ENCODE results near the gene UBE2J1. TPM values are rescaled to one million over a fixed set of nuclear protein-coding genes. Genes with fewer than 3 reads are reported as not detected.
A peak's percentile ranks its signal among the peaks of the same experiment; 100 is the strongest.

Gene UBE2J1
- total and polyA plus RNA-seq, 7 experiments from 2014 or later: 18.8 to 47.7 (median 27.7) TPM

GRCh38 chr6:89302195-89302770 lies 50.2 kb downstream of the UBE2J1 start:
- DNase-seq: no peak
- Histone ChIP-seq H3K9me3 (ENCODE audit: control insufficient read depth in 2 of 3, low read length in 3 of 3) (no peaks in the 10 kb centered on the region), H3K36me3 (ENCODE audit: control insufficient read depth in 2 of 3, insufficient read depth in 3 of 3, low read length in 3 of 3) (no peaks in the 10 kb centered on the region), H3K4me3 (ENCODE audit: low read length) (no peak overlapping the region), H3K4me1 (ENCODE audit: control insufficient read depth in 2 of 2, insufficient read depth in 2 of 2, low read length in 2 of 2) (peaks cover 16 to 17% of the 10 kb centered on the region in 2 donors), H3K27ac (ENCODE audit: low read depth, low read length) (no peak overlapping the region), H3K27me3 (ENCODE audit: control insufficient read depth in 2 of 2, insufficient read depth in 2 of 2, low read length in 2 of 2) (no peaks in the 10 kb centered on the region)
- Mint-ChIP-seq H3K27me3 (no peaks in the 10 kb centered on the region), H3K4me1 (peaks cover 13 to 22% (median 18%) of the 10 kb centered on the region in 7 donors), H3K4me3 (no peak overlapping the region), H3K36me3 (peaks cover 0 to 1% (median 0%) of the 10 kb centered on the region in 5 donors), H3K27ac (no peak overlapping the region), H3K9me3 (peaks cover 0 to 2% (median 0%) of the 10 kb centered on the region in 11 donors)
- ATAC-seq: no peak
- ChIA-PET CTCF (no interaction called here), POLR2A (no interaction called here)
- intact Hi-C loops (cut with micrococcal nuclease): no loop called here

GRCh38 chr6:89301586-89302194 lies 50.8 kb downstream of the UBE2J1 start:
- ChIA-PET POLR2A (no interaction called here), CTCF (no interaction called here)
- no peaks in the 10 kb centered on the region for H3K36me3 ChIP-seq (ENCODE audit: control insufficient read depth in 2 of 3, insufficient read depth in 3 of 3, low read length in 3 of 3)
- peaks cover 0 to 1% (median 0%) of the 10 kb centered on the region in 5 donors for H3K36me3 Mint-ChIP-seq
- no peak overlapping the region for H3K4me3 ChIP-seq (ENCODE audit: low read length)
- ATAC-seq (no peak), DNase-seq (no peak)
- H3K9me3 Mint-ChIP-seq: peaks cover 0 to 2% (median 0%) of the 10 kb centered on the region in 11 donors
- no peaks in the 10 kb centered on the region for H3K27me3 ChIP-seq (ENCODE audit: control insufficient read depth in 2 of 2, insufficient read depth in 2 of 2, low read length in 2 of 2)
- peak overlapping the region in 2 of 9 donors; percentile 22 to 80 for H3K27ac Mint-ChIP-seq
- peaks cover 13 to 22% (median 18%) of the 10 kb centered on the region in 7 donors for H3K4me1 Mint-ChIP-seq
- peaks cover 16 to 17% of the 10 kb centered on the region in 2 donors for H3K4me1 ChIP-seq (ENCODE audit: control insufficient read depth in 2 of 2, insufficient read depth in 2 of 2, low read length in 2 of 2)
- no peak overlapping the region for H3K27ac ChIP-seq (ENCODE audit: low read depth, low read length)
- H3K9me3 ChIP-seq (ENCODE audit: control insufficient read depth in 2 of 3, low read length in 3 of 3): no peaks in the 10 kb centered on the region
- no peak overlapping the region for H3K4me3 Mint-ChIP-seq
- no peaks in the 10 kb centered on the region for H3K27me3 Mint-ChIP-seq
- intact Hi-C loops (cut with micrococcal nuclease): no loop called here

- ChIA-PET CTCF (no interaction called here), POLR2A (interaction anchor here (0.6 to 0.7 kb wide), 2 partner anchors 34 to 219 kb away, joined by 3 read pairs; partner anchors contain the start of gene PNRC1)
- intact Hi-C loops (cut with micrococcal nuclease): loop anchor here in 1 of 2 donors (2.0 to 5.0 kb wide), 2 partner anchors 75 to 1288 kb away; partner anchors contain the start of gene MAP3K7
- no peak overlapping the region for H3K4me3 ChIP-seq (ENCODE audit: low read length)
- H3K4me1 ChIP-seq (ENCODE audit: control insufficient read depth in 2 of 2, insufficient read depth in 2 of 2, low read length in 2 of 2): peaks cover 16 to 17% of the 10 kb centered on the region in 2 donors
- Mint-ChIP-seq H3K4me3 (no peak overlapping the region), H3K9me3 (peaks cover 0 to 3% (median 0%) of the 10 kb centered on the region in 11 donors), H3K36me3 (peaks cover 0 to 1% (median 0%) of the 10 kb centered on the region in 5 donors), H3K4me1 (peaks cover 13 to 22% (median 18%) of the 10 kb centered on the region in 7 donors), H3K27me3 (no peaks in the 10 kb centered on the region), H3K27ac (peak overlapping the region in 2 of 9 donors; percentile 84 to 95)
- H3K27ac ChIP-seq (ENCODE audit: low read depth, low read length): no peak overlapping the region
- H3K27me3 ChIP-seq (ENCODE audit: control insufficient read depth in 2 of 2, insufficient read depth in 2 of 2, low read length in 2 of 2): no peaks in the 10 kb centered on the region
- DNase-seq: no peak
- H3K36me3 ChIP-seq (ENCODE audit: control insufficient read depth in 2 of 3, insufficient read depth in 3 of 3, low read length in 3 of 3): no peaks in the 10 kb centered on the region
- no peaks in the 10 kb centered on the region for H3K9me3 ChIP-seq (ENCODE audit: control insufficient read depth in 2 of 3, low read length in 3 of 3)
- ATAC-seq: no peak
Measured at GRCh38 chr6:89299466-89299850, 53.1 kb downstream of the UBE2J1 start.

GRCh38 chr6:89298680-89299465 lies 53.6 kb downstream of the UBE2J1 start:
- intact Hi-C loops (cut with micrococcal nuclease): loop anchor here (1.0 to 5.0 kb wide), 5 partner anchors 51 to 1288 kb away; partner anchors contain the start of genes PNRC1 (in 2 of the 2), MAP3K7 (in 1 of the 2) and UBE2J1 (in 1 of the 2)
- peak overlapping the region in 7 of 9 donors; percentile 61 to 95 (median 83) for H3K27ac Mint-ChIP-seq
- POLR2A ChIA-PET: interaction anchor here (0.6 to 0.7 kb wide), 2 partner anchors 34 to 218 kb away, joined by 3 read pairs; partner anchors contain the start of gene PNRC1
- H3K9me3 Mint-ChIP-seq: peaks cover 0 to 3% (median 0%) of the 10 kb centered on the region in 11 donors
- peak; percentile 73 for ATAC-seq
- peak in 8 of 9 donors; percentile 14 to 54 (median 28) for DNase-seq
- Histone ChIP-seq H3K4me3 (ENCODE audit: low read length) (no peak overlapping the region), H3K9me3 (ENCODE audit: control insufficient read depth in 2 of 3, low read length in 3 of 3) (no peaks in the 10 kb centered on the region), H3K4me1 (ENCODE audit: control insufficient read depth in 2 of 2, insufficient read depth in 2 of 2, low read length in 2 of 2) (peaks cover 16 to 17% of the 10 kb centered on the region in 2 donors), H3K27me3 (ENCODE audit: control insufficient read depth in 2 of 2, insufficient read depth in 2 of 2, low read length in 2 of 2) (no peaks in the 10 kb centered on the region), H3K36me3 (ENCODE audit: control insufficient read depth in 2 of 3, insufficient read depth in 3 of 3, low read length in 3 of 3) (no peaks in the 10 kb centered on the region), H3K27ac (ENCODE audit: low read depth, low read length) (no peak overlapping the region)
- H3K36me3 Mint-ChIP-seq: peaks cover 0 to 1% (median 0%) of the 10 kb centered on the region in 5 donors
- H3K27me3 Mint-ChIP-seq: no peaks in the 10 kb centered on the region
- peaks cover 13 to 22% (median 18%) of the 10 kb centered on the region in 7 donors for H3K4me1 Mint-ChIP-seq
- H3K4me3 Mint-ChIP-seq: peak overlapping the region in 6 of 10 donors; percentile 4 to 60 (median 27)
- CTCF ChIA-PET: no interaction called here

- peaks cover 0 to 1% (median 0%) of the 10 kb centered on the region in 5 donors for H3K36me3 Mint-ChIP-seq
- peak overlapping the region in 9 of 10 donors; percentile 12 to 69 (median 34) for H3K4me3 Mint-ChIP-seq
- Histone ChIP-seq H3K27me3 (ENCODE audit: control insufficient read depth in 2 of 2, insufficient read depth in 2 of 2, low read length in 2 of 2) (no peaks in the 10 kb centered on the region), H3K9me3 (ENCODE audit: control insufficient read depth in 2 of 3, low read length in 3 of 3) (no peaks in the 10 kb centered on the region), H3K4me1 (ENCODE audit: control insufficient read depth in 2 of 2, insufficient read depth in 2 of 2, low read length in 2 of 2) (peaks cover 16 to 17% of the 10 kb centered on the region in 2 donors), H3K27ac (ENCODE audit: low read depth, low read length) (no peak overlapping the region), H3K4me3 (ENCODE audit: low read length) (no peak overlapping the region), H3K36me3 (ENCODE audit: control insufficient read depth in 2 of 3, insufficient read depth in 3 of 3, low read length in 3 of 3) (no peaks in the 10 kb centered on the region)
- DNase-seq (peak in 4 of 9 donors; percentile 19 to 72 (median 24)), ATAC-seq (peak; percentile 78)
- intact Hi-C loops (cut with micrococcal nuclease): loop anchor here (1.0 to 5.0 kb wide), 5 partner anchors 52 to 1289 kb away; partner anchors contain the start of genes PNRC1 (in 2 of the 2), MAP3K7 (in 1 of the 2) and UBE2J1 (in 1 of the 2)
- CTCF ChIA-PET: interaction anchor here (0.6 to 0.7 kb wide), 2 partner anchors 48 to 314 kb away, joined by 3 read pairs; no protein-coding TSS in a partner anchor
- H3K27ac Mint-ChIP-seq: peak overlapping the region; percentile 15 to 95 (median 63)
- POLR2A ChIA-PET: no interaction called here
- H3K4me1 Mint-ChIP-seq: peaks cover 13 to 22% (median 18%) of the 10 kb centered on the region in 7 donors
- peaks cover 0 to 3% (median 0%) of the 10 kb centered on the region in 11 donors for H3K9me3 Mint-ChIP-seq
- H3K27me3 Mint-ChIP-seq: no peaks in the 10 kb centered on the region
Measured at GRCh38 chr6:89297695-89298351, 54.7 kb downstream of the UBE2J1 start.

- CTCF ChIA-PET: no interaction called here
- Mint-ChIP-seq H3K27me3 (no peaks in the 10 kb centered on the region), H3K9me3 (peaks cover 0 to 3% (median 0%) of the 10 kb centered on the region in 11 donors), H3K4me3 (no peak overlapping the region), H3K4me1 (peaks cover 13 to 22% (median 18%) of the 10 kb centered on the region in 7 donors), H3K27ac (no peak overlapping the region), H3K36me3 (peaks cover 0 to 1% (median 0%) of the 10 kb centered on the region in 5 donors)
- no peak overlapping the region for H3K27ac ChIP-seq (ENCODE audit: low read depth, low read length)
- H3K36me3 ChIP-seq (ENCODE audit: control insufficient read depth in 2 of 3, insufficient read depth in 3 of 3, low read length in 3 of 3): no peaks in the 10 kb centered on the region
- intact Hi-C loops (cut with micrococcal nuclease): loop anchor here in 1 of 2 donors (5.0 kb wide), 1 partner anchor 1291 kb away; the partner anchor contains the start of gene MAP3K7
- H3K4me1 ChIP-seq (ENCODE audit: control insufficient read depth in 2 of 2, insufficient read depth in 2 of 2, low read length in 2 of 2): peaks cover 16 to 17% of the 10 kb centered on the region in 2 donors
- H3K4me3 ChIP-seq (ENCODE audit: low read length): no peak overlapping the region
- POLR2A ChIA-PET: no interaction called here
- H3K9me3 ChIP-seq (ENCODE audit: control insufficient read depth in 2 of 3, low read length in 3 of 3): no peaks in the 10 kb centered on the region
- DNase-seq (no peak), ATAC-seq (no peak)
- H3K27me3 ChIP-seq (ENCODE audit: control insufficient read depth in 2 of 2, insufficient read depth in 2 of 2, low read length in 2 of 2): no peaks in the 10 kb centered on the region
Measured at GRCh38 chr6:89295981-89296380, 56.5 kb downstream of the UBE2J1 start.
